Activated T-cell treated with anti-CD3 and anti-CD28 coated beads for 48 hours (primary cell): ENCODE measurements around the gene PSMC4.
A peak's percentile ranks its signal among the peaks of the same experiment; 100 is the strongest.

Source experiments
- DNase-seq: peaks from one replicate; pipeline ENCODE4 v3.0.0-alpha.2; 2020; ENCODE audit warnings: low read depth

PSMC4 gene

GRCh38 chr19:39993605-39994004, 22.6 kb downstream of the PSMC4 start:
- no peak for DNase-seq

GRCh38 chr19:39994361-39994760, 23.4 kb downstream of the PSMC4 start:
- no peak for DNase-seq

GRCh38 chr19:39995794-39996193, 24.8 kb downstream of the PSMC4 start:
- no peak for DNase-seq

GRCh38 chr19:39996218-39996810, 25.3 kb downstream of the PSMC4 start:
- peak; percentile 41 for DNase-seq

GRCh38 chr19:39996811-39997637, 26.1 kb downstream of the PSMC4 start, which contains the start of gene ZNF546:
ZNF546 (plus strand) TSS chr19:39997060; CDS start chr19:39998327, 1,267 bp downstream.
- peak; percentile 88 for DNase-seq

DNA sequence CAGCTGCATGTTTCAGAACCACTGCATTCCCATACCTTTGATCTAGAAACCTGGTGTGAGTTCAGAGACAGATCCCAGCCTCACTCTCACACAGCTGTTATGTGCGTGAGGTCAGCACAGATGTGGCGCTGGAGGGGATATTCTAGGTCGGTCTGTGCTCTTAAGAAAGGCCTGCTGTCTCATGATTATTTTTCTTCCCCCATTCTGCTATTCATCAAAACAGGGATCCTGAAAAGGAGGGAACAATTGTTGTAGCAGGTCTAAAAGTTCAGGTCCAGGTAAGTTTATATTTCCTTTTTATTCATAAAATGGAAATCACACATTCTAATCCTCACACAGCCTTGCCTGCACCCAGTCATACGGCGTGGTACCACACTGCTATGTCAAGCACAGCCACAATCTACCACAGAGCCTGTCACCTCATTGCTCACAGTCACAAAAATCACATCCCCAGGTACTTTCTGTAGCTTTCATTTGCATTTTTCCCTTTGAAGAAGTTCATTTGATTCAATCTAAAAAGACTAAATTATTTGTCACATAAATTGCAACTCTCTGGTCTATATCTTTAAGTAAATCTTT, 26.8 kb downstream of the PSMC4 start:
- DNase-seq, result peak; percentile 25

GRCh38 chr19:39998501-39998900, 27.5 kb downstream of the PSMC4 start:
- no peak for DNase-seq

- no peak for DNase-seq
These were observed 34.8 kb downstream of the PSMC4 start for GRCh38 chr19:40005691-40006272.

DNA sequence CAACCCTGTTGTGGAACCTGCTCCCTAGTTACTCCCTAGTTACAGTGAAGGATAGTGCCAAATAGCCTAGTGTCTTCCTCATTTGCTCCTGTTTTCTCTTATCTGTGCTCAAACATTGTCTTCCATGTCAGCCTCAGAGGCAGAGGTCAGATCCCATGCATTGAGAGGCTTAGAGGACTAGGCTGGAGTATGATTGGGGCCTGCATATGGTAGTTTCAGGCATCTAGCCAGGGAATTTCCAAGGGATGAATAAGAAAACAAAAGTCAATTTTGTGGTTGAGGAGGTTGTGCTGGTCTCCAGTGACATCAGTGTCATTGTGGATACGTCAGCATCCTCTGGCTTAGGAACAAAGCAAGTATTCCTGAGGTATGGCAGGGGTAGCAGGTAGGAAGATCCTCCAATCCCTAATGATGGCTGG, 35.3 kb downstream of the PSMC4 start:
- no peak for DNase-seq

DNA sequence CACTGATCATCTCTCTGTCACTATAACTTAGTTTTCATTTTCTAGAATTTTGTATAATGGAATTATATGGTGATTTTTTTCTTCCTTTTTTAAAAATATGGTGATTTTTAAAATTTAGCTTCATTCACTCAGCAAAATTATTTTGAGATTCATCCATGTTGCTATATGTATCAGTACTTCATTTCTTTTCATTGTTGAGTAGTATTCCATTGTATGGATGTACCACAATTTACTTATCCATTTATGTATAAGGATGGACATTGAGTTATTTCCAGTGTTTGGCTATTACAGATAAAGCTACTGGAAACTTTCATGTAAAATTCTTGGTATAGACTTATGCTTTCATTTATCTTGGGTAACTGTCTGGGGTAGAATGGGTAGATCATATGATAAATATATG, 38.7 kb downstream of the PSMC4 start:
- DNase-seq, result no peak

GRCh38 chr19:40013991-40014390, 43.0 kb downstream of the PSMC4 start:
- DNase-seq, result no peak

DNA sequence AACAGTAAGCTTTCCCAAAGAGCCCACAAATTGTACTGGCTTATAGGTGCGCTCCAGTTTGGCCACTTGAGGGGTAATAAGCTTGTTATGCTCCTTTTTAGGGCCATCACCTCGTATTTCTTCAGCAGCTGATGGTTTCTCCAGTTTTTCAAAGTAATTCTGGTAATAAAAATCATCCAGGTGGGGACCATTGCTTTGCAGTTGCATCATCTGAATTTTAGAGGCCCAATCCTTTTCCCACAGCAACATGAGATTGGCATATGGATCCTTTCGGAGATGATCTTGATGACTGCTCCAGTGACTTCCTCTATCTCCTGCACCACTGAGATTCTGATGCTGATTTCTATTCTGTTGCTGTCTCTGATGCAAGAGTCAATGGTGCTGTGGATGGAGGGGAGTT, 53.0 kb downstream of the PSMC4 start:
- DNase-seq, result no peak

- no peak for DNase-seq
These were observed 55.1 kb downstream of the PSMC4 start for GRCh38 chr19:40025938-40026596.

DNA sequence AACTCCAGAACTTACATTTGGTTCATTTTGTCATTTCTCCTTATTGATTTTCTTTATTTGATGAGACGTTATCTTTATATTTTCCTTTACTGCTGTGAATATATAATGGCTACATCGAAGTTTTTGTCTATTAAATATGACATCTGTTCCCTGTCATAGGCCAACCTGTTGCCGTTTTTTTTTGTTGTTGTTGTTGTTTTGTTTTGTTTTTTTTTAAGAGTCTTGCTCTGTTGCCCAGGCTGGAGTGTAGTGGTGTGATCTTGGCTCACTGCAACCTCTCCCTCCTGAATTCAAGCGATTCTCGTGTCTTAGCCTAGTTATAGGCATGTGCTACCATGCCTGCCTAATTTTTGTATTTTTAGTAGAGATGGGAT, 55.6 kb downstream of the PSMC4 start:
- DNase-seq, result no peak
